T-cell (primary cell): ENCODE data around the gene COL6A3. TPM values are rescaled to one million over a fixed set of nuclear protein-coding genes. Genes with fewer than 3 reads are reported as not detected.

Experiments
- ATAC-seq, 4 experiments: fragments of 200-7000 bp in 3 of 4; fragments of 150-1000 bp in 1 of 4; cut with Tn5 transposase; replicated peaks in 1 of 4; 1 replicate in 3 of 4; 2 replicates in 1 of 4; pipeline ENCODE4 v1.10.0; 2021; ENCODE audit warnings: moderate library complexity in 3 of 4, mild to moderate bottlenecking in 2 of 4, moderate number of reproducible peaks in 1 of 4
- CTCF ChIA-PET, 2 donors: fragments of 300-600 bp; sonication (Branson Sonifier 250); formaldehyde crosslinking; loops; one replicate each; lab custom pipeline; 2022; ENCODE audit warnings: antibody characterized with exemption in 2 of 2; lab: Charles Lee
- POLR2A ChIA-PET, 2 donors: fragments of 300-600 bp; sonication (Branson Sonifier 250); formaldehyde crosslinking; loops; one replicate each; lab custom pipeline; 2022; ENCODE audit warnings: antibody characterized with exemption in 2 of 2; lab: Charles Lee
- DNase-seq, 35 experiments: peaks; one replicate each; pipeline versions ENCODE4 v3.0.0 to v3.0.0-alpha.2; 2013 to 2023
- H3K27ac ChIP-seq: one replicate; pipeline ENCODE4 v1.5.1; 2013; ENCODE audit warnings: low read length
- H3K27me3 ChIP-seq, 2 experiments: replicated peaks in 1 of 2; 1 replicate in 1 of 2; 2 replicates in 1 of 2; pipeline versions ENCODE4 v1.6.1 to v1.7.0; 2013; ENCODE audit warnings: low read length in 1 of 2, mixed read lengths in 1 of 2; ENCODE audit not compliant: control insufficient read depth in 2 of 2, insufficient read depth in 2 of 2; ENCODE audit errors: extremely low read depth in 1 of 2
- H3K36me3 ChIP-seq, 2 donors: 1 replicate in 1 of 2; 2 replicates in 1 of 2; pipeline versions ENCODE4 v1.6.1 to v1.7.0; 2013; ENCODE audit warnings: low read length in 1 of 2; ENCODE audit not compliant: control insufficient read depth in 2 of 2, insufficient read depth in 1 of 2; ENCODE audit errors: extremely low read depth in 1 of 2
- H3K4me1 ChIP-seq, 2 experiments: 1 replicate in 1 of 2; 2 replicates in 1 of 2; pipeline versions ENCODE4 v1.6.1 to v1.7.0; 2013; ENCODE audit warnings: low read length in 2 of 2, mixed read lengths in 1 of 2; ENCODE audit not compliant: insufficient read depth in 2 of 2, control insufficient read depth in 1 of 2; ENCODE audit errors: extremely low read depth in 1 of 2
- H3K4me3 ChIP-seq, 2 donors: 1 replicate in 1 of 2; 2 replicates in 1 of 2; pipeline versions ENCODE4 v1.5.1 to v1.7.0; 2013; ENCODE audit warnings: mild to moderate bottlenecking in 2 of 2, low read length in 1 of 2, moderate library complexity in 1 of 2; ENCODE audit not compliant: control insufficient read depth in 1 of 2; ENCODE audit errors: extremely low read depth in 1 of 2
- H3K9me3 ChIP-seq: 2 replicates; pipeline ENCODE4 v1.7.0; 2013
- H3K27ac Mint-ChIP-seq, 2 donors: one replicate each; pipeline ENCODE4 v1.8.0; 2020 to 2021; ENCODE audit warnings: mild to moderate bottlenecking in 2 of 2, mixed read lengths in 2 of 2
- H3K27me3 Mint-ChIP-seq, 2 donors: one replicate each; pipeline ENCODE4 v1.8.0; 2021 to 2022; ENCODE audit warnings: mixed read lengths in 2 of 2
- H3K36me3 Mint-ChIP-seq: one replicate; pipeline ENCODE4 v1.8.0; 2021; ENCODE audit warnings: mixed read lengths
- H3K4me1 Mint-ChIP-seq, 3 donors: one replicate each; pipeline ENCODE4 v1.8.0; 2020 to 2022; ENCODE audit warnings: mixed read lengths in 3 of 3, mild to moderate bottlenecking in 1 of 3
- H3K4me3 Mint-ChIP-seq, 3 donors: one replicate each; pipeline ENCODE4 v1.8.0; 2020 to 2022; ENCODE audit warnings: mild to moderate bottlenecking in 3 of 3, mixed read lengths in 3 of 3, moderate library complexity in 3 of 3
- H3K9me3 Mint-ChIP-seq, 3 donors: one replicate each; pipeline ENCODE4 v1.8.0; 2020 to 2022; ENCODE audit warnings: mixed read lengths in 3 of 3
- WGBS: methylation state at CpG from one replicate; pipeline ENCODE4 v1.1.5; 2013; ENCODE audit warnings: missing lambda C conversion rate; ENCODE audit not compliant: insufficient coverage; 5-methylcytosine and 5-hydroxymethylcytosine counted together
- total RNA-seq, 35 experiments: library from RNA in 6 of 35; stranded (reverse) in 6 of 35; fragments of 120-200 nt in 1 of 35; gene quantifications; one replicate each; pipeline versions ENCODE4 v1.2.1 to v1.2.4 and lab custom pipeline; 2013 to 2026

The COL6A3 gene
- total RNA-seq, 5 donors from 2014 or later (not counting 1 experiment from before 2014, with no cell fraction given): 1.5 to 2.9 (median 2.5) TPM

DNA sequence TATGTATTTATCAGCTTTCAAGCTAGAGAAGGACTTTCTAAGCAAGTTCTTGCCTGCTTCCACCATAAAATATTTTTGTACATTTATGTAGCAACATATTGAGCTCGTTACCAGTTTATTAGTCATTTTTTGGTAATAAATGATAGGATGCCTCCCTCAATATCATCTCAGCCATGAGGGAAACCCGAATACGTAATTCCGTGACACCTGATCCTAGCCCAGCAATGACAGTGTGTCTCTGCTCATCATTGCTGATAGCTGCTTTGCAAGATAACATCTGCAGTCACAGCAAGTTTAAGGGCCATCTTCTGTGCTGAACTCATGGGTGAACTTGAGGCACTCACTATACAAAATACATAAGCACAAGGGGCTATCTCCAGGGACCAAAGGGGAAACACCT, 62.2 kb downstream of the COL6A3 start:
- H3K4me3 Mint-ChIP-seq: no peak overlapping the region
- no peaks in the 10 kb centered on the region for H3K36me3 Mint-ChIP-seq
- H3K27ac Mint-ChIP-seq: no peak overlapping the region
- Histone ChIP-seq H3K27me3 (no peaks in the 10 kb centered on the region), H3K36me3 (no peaks in the 10 kb centered on the region), H3K9me3 (no peaks in the 10 kb centered on the region), H3K4me3 (no peak overlapping the region), H3K27ac (no peak overlapping the region), H3K4me1 (no peaks in the 10 kb centered on the region)
- ATAC-seq (no peak), DNase-seq (no peak)
- POLR2A ChIA-PET: no interaction called here
- 95% methylated on average over 3 of the region's 4 CpGs for WGBS
- no peaks in the 10 kb centered on the region for H3K9me3 Mint-ChIP-seq
- CTCF ChIA-PET: no interaction called here
- H3K4me1 Mint-ChIP-seq: no peaks in the 10 kb centered on the region
- no peaks in the 10 kb centered on the region for H3K27me3 Mint-ChIP-seq

DNA sequence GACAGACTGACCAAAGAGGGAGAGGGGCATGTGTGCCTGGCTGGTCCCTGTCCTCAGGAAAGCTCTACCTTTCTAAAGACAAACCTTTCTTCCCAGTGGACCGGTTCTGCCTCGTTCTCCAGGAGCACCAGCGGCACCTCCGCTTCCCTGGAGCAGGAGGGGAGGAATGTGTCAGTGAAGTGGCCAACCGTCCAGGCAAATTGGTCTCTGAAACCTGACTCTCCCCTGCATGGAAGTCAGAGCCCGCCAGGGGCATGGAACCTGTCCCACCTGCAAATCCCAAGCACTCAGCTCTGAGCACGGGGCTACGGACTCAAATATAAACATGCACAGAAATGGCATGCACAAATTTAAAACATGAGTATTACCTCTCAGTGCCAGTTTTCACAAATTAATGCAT, 62.9 kb downstream of the COL6A3 start:
- WGBS: 96% methylated on average over 4 of the region's 8 CpGs

DNA sequence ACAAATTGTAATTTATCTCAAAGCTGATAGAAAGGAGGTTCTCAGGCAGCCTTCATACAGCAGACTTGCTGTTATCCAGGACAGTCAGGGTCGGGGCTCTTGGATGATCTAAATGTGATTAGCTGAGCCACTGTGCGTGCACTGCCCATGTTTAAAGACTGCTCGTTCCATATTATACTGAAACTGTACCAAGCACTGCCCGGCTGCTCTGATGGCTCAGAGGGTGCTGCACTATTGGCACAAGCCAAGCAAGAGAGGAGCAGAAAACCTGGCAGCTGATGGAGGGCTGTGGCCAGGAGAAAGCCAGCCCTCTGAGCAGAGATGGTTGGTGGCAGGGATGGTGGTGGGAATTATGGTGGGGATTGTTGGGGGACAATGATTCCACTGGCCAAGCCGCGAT, 63.4 kb downstream of the COL6A3 start:
- ChIA-PET CTCF (no interaction called here), POLR2A (no interaction called here)
- H3K9me3 ChIP-seq: no peaks in the 10 kb centered on the region
- no peak for ATAC-seq
- DNase-seq: no peak
- H3K27me3 ChIP-seq: no peaks in the 10 kb centered on the region
- WGBS: 94% methylated on average over 6 of the region's 6 CpGs
- Mint-ChIP-seq H3K4me1 (no peaks in the 10 kb centered on the region), H3K27me3 (no peaks in the 10 kb centered on the region), H3K4me3 (no peak overlapping the region), H3K27ac (no peak overlapping the region), H3K9me3 (no peaks in the 10 kb centered on the region), H3K36me3 (no peaks in the 10 kb centered on the region)
- no peaks in the 10 kb centered on the region for H3K36me3 ChIP-seq
- no peaks in the 10 kb centered on the region for H3K4me1 ChIP-seq
- no peak overlapping the region for H3K4me3 ChIP-seq
- H3K27ac ChIP-seq: no peak overlapping the region

More for the DNA sequence above, 62.9 kb downstream of the COL6A3 start:
- POLR2A ChIA-PET: no interaction called here
- no peak for DNase-seq
- Histone ChIP-seq H3K9me3 (no peaks in the 10 kb centered on the region), H3K4me1 (no peaks in the 10 kb centered on the region), H3K27me3 (no peaks in the 10 kb centered on the region), H3K27ac (no peak overlapping the region), H3K4me3 (no peak overlapping the region), H3K36me3 (no peaks in the 10 kb centered on the region)
- H3K27ac Mint-ChIP-seq: no peak overlapping the region
- no peaks in the 10 kb centered on the region for H3K27me3 Mint-ChIP-seq
- no peaks in the 10 kb centered on the region for H3K36me3 Mint-ChIP-seq
- H3K9me3 Mint-ChIP-seq: no peaks in the 10 kb centered on the region
- CTCF ChIA-PET: no interaction called here
- H3K4me1 Mint-ChIP-seq: no peaks in the 10 kb centered on the region
- no peak overlapping the region for H3K4me3 Mint-ChIP-seq
- ATAC-seq: no peak

DNA sequence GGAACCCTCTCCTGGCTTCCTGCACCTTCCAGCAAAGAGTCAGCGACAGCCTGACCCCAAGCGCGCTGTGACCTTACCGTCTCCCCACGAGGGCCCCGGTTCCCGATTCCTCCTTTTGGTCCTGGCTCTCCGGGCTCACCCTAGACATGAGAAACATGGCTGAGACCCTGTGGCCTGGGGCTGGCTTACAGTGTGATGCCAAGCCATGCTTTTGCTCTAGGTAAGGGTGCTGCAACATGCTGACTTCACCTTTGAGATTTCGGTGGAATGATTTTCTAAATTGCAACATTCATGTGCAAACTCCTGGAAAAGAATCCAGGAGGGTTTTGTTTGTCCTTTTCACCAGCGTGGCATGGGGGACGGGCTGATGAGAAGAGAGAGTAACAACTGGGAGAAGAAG, 63.9 kb downstream of the COL6A3 start:
- 90% methylated on average over 10 of the region's 11 CpGs for WGBS

DNA sequence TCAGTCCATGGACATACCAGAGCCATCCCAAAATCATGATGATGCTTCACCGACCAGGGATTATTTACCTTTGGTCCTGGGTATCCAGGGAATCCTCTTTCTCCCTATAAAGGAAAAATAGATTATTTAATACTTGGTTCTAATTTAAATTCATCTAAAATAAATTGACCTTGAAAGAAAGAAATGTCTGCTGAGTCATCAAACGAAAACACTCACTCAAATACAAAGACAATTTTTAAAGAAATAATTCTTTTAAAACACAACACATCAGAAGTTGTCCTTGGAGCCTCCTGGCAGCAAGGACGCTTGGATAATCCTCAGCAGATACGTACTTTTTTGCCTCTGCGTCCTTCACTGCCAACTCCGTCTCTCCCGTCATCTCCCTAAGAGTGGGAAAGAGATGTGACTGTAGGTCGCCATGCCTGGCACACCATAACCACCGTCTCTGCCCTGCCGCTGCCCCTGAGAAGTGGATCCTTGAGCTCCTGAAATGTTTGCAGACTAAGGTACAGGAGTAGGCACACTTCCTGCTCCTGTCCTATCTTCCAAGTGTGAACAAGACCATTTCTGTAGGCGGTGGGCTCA, 65.6 kb downstream of the COL6A3 start:
- POLR2A ChIA-PET: no interaction called here
- no peak for ATAC-seq
- Histone ChIP-seq H3K27me3 (no peaks in the 10 kb centered on the region), H3K27ac (no peak overlapping the region), H3K9me3 (no peaks in the 10 kb centered on the region), H3K36me3 (no peaks in the 10 kb centered on the region), H3K4me1 (no peaks in the 10 kb centered on the region), H3K4me3 (no peak overlapping the region)
- Mint-ChIP-seq H3K27ac (no peak overlapping the region), H3K9me3 (no peaks in the 10 kb centered on the region), H3K4me3 (no peak overlapping the region), H3K27me3 (no peaks in the 10 kb centered on the region), H3K4me1 (no peaks in the 10 kb centered on the region), H3K36me3 (no peaks in the 10 kb centered on the region)
- WGBS: 80% methylated on average over 5 of the region's 11 CpGs
- CTCF ChIA-PET: interaction anchor here in 1 of 2 donors (0.6 kb wide), 1 partner anchor 30 kb away, joined by 9 read pairs; no protein-coding TSS in a partner anchor
- DNase-seq: no peak

More for the DNA sequence above, 63.9 kb downstream of the COL6A3 start:
- Histone ChIP-seq H3K27me3 (no peaks in the 10 kb centered on the region), H3K4me3 (no peak overlapping the region), H3K27ac (no peak overlapping the region), H3K4me1 (no peaks in the 10 kb centered on the region), H3K36me3 (no peaks in the 10 kb centered on the region), H3K9me3 (no peaks in the 10 kb centered on the region)
- no peaks in the 10 kb centered on the region for H3K9me3 Mint-ChIP-seq
- DNase-seq: no peak
- H3K27ac Mint-ChIP-seq: no peak overlapping the region
- no peaks in the 10 kb centered on the region for H3K27me3 Mint-ChIP-seq
- ATAC-seq: no peak
- no peaks in the 10 kb centered on the region for H3K36me3 Mint-ChIP-seq
- no peak overlapping the region for H3K4me3 Mint-ChIP-seq
- H3K4me1 Mint-ChIP-seq: no peaks in the 10 kb centered on the region
- ChIA-PET CTCF (no interaction called here), POLR2A (no interaction called here)

DNA sequence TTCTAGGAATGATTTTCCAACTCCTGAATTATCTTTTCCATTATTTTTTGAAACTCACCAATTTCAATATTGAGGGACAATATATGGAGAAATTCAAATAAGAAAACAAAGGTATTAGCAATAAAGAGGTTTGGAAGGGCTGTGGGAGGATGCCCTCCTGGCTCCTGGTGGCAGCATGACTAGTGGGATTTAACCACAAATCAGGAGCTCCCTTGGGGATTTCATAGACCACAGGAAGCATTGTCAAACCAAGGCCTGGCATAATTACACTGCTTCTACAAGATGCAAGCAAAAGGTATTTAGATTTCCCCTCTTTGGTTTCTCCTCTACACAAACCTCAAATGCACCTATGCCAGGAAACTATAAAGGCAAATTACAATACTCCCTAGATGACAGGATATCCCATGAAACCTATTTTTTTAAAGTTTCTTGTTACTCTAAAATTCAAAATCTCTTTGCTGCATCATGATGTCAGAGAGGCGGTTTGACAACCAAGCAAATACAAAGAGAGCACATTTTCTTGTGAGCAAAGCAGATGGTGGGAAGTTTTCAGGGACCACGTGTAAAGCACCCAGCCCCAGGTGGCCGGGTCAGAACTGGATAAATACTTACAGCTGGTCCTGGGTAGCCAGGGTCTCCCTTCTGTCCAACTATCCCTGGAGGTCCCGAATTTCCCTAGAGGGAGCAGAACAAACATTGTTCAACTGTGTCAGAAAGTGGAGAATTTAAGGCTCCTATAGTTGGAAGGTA, 67.9 kb downstream of the COL6A3 start:
- no peaks in the 10 kb centered on the region for H3K9me3 Mint-ChIP-seq
- POLR2A ChIA-PET: no interaction called here
- no peak for DNase-seq
- Histone ChIP-seq H3K27me3 (no peaks in the 10 kb centered on the region), H3K4me1 (no peaks in the 10 kb centered on the region), H3K36me3 (no peaks in the 10 kb centered on the region), H3K4me3 (no peak overlapping the region), H3K9me3 (no peaks in the 10 kb centered on the region), H3K27ac (no peak overlapping the region)
- no peaks in the 10 kb centered on the region for H3K36me3 Mint-ChIP-seq
- no CpG with 5 or more reads among the region's 4 CpGs for WGBS
- no peak for ATAC-seq
- CTCF ChIA-PET: no interaction called here
- H3K4me1 Mint-ChIP-seq: no peaks in the 10 kb centered on the region
- no peak overlapping the region for H3K4me3 Mint-ChIP-seq
- no peaks in the 10 kb centered on the region for H3K27me3 Mint-ChIP-seq
- H3K27ac Mint-ChIP-seq: no peak overlapping the region
